ENCODE results near the gene JAZF1.
"Not testable (repeated sequence)": the region's sequence is repeated elsewhere in the genome, so short reads cannot be mapped to it uniquely, and the experiment has no call there.

The JAZF1 gene

DNA sequence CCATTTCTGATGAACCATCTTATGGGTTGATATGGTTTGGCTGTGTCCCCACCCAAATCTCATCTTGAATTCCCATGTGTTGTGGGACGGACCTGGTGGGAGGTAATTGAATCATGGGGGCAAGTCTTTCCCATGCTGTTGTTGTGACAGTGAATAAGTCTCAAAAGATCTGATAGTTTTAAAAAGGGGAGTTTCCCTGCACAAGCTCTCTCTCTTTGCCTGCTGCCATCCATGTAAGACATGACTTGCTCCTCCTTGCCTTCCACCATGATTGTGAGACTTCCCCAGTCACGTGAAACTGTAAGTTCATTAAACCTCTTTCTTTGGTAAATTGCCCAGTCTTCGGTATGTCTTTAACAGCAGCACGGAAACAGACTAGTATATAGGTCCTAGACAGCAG, 166.3 kb downstream of the JAZF1 start:
- not testable (repeated sequence) for DNase-seq (ENCODE audit: low read depth in 2 of 2, low spot score in 1 of 2)

DNA sequence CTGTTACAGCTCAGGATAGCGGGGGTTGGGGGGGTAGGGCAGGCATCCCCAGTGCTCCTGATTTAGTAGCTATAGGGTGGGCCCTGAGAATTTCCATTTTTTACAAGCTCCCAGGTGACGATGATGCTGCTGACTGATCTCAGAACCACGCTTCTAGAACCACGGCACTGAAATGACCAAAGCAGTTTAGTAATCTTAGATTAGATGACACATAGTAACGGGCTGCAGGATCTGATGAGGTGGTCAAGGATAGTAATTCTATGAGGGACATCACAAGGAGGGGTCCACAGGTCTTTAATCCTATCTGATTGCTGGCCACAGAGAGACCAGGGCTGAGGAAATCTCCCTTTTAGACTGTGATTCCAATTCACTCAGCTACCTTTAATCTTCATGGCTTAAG, 167.2 kb downstream of the JAZF1 start:
- no peak for DNase-seq (ENCODE audit: low read depth in 2 of 2, low spot score in 1 of 2)

DNA sequence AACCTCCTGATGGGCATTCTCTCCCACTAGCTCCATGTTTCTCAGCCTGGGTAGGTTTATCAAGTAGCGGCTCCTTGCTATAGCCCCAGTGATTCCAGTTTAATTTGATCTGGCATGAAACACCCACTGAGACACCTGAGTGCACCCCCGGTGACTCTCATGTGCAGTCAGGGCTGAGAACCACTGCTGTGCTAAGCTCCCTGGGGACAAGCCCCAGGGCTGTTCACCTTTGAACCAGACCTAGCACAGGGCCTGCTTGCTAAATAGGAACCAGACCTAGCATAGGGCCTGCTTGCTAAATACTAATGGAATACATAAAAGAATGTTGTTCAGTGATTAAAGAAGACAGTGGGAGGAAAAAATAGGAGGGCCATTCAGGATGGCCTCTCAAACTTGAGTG, 167.6 kb downstream of the JAZF1 start:
- DNase-seq (ENCODE audit: low read depth in 2 of 2, low spot score in 1 of 2), result no peak

DNA sequence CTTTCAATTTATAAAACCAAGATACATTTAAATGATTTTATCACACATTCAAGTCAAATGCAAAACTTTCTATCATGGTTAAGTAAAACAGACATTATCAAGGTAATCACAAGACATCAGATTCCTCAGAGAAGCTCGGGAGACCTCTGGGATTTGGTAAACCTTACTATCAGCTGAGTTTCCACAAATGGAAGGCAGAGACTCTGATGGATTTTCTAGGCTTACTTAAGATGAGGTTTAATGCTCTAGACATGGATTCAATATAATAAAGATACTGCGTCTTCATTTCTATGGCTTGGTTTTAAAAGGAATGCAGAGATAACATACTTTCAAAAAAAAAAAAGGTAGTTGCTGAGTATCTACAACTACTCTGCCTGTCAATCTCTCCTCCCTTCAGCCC, 171.7 kb downstream of the JAZF1 start:
- DNase-seq (ENCODE audit: low read depth in 2 of 2, low spot score in 1 of 2), result no peak

DNA sequence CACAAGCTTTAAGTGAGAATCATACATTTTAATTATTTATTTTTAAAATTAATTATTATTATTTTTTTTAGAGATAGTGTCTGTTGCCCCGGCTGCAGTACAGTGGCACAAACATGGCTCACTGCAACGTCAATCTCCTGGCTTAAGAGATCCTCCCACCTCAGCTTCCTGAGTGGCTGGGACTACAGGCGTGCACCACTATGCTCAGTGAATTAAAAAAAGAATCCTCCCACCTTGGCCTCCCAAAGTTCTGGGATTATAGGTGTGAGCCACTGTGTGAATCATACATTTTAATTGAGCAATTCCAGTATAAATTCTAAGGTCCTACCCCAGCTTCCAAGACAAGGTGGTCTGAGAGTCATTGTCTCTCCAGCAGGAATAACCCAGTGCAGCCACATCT, 172.4 kb downstream of the JAZF1 start:
- no peak for DNase-seq (ENCODE audit: low read depth in 2 of 2, low spot score in 1 of 2)

DNA sequence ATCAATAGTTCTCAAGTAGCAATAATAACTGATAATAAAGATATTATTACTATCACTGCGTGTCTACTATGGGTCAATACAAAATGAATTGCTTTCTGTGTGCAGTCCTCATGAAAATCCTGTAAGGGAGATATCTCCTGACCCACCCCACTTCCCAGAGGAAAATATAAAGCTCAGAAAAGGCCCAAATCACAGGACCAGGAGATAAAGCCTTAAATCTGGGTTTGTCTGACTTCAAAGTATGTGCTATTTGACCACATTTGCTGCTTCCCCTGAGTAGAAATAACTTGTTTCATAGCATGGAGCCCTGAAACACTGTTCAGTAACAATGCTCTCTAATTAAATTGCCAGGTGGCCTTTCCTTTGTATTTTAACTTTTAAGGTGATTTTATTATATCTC, 174.1 kb downstream of the JAZF1 start:
- no peak for DNase-seq (ENCODE audit: low read depth in 2 of 2, low spot score in 1 of 2)

DNA sequence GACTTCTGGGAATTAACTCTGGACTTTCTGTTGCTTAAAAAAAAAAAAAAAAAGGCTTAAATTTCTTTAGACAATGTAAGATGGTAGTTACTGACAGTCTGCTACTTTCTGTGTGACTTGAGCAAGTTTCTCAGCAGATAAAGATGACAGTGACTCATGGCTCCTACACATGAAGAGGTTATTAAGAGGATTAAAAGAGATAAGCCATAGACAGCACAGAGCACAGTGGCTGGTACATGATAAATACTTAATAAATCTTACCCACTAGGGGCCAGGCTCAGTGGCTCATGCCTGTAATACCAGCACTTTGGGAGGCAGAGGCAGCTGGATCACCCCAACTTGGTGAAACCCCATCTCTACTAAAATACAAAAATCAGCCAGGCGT, 174.8 kb downstream of the JAZF1 start:
- no peak for DNase-seq (ENCODE audit: low read depth in 2 of 2, low spot score in 1 of 2)

DNA sequence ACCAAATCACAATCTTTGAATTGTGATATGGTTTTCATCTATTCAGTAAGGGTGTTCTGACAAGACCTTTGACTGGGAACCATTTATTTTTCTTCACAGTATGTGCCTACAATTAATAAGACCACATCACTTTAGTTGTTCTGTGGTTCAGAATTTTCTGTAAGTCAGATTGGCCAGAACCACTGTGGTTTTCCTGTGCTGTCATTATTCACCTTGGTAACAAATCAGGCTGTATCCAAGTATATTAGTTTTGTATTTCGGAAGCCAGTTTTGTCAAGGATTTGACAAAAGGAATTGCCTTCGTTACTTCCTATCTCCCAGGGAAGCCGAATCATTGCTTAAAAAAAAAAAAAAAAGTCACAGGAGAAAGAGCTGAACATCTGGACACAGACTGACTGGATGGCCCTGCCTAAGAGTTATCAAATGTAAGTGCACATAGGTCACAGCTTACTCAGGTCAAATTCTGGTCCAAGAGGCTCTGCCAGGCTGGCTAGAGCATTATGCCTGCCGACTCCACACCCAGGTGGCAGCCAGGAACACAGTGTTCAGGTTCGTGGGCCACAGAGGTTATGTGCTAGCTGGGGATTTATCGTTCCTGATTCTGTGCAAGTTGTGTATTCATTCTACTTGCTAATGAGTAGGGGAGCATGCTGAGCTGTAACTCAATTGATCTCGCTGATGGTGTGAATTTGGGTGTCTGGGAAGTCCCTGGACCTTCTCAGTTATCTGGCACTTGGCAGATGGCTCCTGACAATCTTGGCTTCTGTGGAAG, 175.3 kb downstream of the JAZF1 start:
- no peak for DNase-seq (ENCODE audit: low read depth in 2 of 2, low spot score in 1 of 2)

DNA sequence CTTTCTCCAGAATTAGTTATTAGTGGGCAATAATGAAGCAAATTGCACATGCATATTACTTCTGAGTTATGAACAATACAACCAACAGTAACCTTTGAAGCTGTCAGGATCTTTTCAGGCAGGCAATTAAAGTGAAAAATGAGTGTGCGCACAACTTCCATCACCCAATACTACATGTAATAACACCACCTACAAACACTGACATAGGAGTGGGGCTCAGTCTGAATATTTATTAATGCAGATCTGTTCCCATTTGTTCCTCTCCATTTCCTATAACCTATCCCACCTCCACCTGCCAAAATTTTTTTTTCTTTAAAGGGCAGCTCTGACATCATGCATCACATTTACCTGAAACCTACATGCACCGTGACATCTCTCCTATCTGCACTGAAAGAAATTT, 177.2 kb downstream of the JAZF1 start:
- DNase-seq (ENCODE audit: low read depth in 2 of 2, low spot score in 1 of 2), result no peak

DNA sequence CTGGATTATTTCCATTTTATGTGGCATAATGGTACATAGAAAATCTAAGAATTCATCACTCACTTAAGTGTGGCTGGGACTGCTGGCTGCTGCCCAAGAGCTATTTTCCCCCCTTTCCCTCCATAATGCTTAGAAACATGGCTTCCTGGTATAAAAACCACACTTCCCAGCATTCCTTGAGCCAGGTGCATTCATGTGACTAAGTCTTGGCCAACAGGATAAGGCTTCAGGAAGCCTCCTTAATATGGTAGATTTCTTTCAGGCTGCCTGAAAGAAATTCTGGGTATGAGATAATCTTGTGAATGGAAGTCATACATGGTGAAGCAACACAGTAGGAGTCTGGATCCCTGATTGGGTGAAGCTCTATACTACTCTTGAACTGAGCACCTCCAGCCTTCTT, 178.0 kb downstream of the JAZF1 start:
- no peak for DNase-seq (ENCODE audit: low read depth in 2 of 2, low spot score in 1 of 2)

DNA sequence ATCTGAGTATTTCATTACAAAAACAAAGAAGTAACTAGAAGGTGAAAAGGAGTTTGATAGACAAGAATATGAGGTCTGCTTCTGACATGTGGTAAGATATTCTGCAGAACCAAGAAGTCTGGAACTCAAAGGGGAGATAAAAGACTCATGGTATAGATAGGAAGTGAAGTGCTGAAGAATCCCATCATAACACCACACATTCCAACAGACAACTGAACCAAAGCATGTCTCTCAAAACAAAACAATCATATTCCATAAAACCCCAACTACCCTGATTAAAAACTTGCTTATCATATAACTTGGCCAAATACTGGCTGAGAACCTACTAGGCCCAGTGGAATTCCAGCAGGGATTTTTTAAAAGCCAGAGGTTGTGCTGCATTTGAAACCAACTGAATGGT, 178.7 kb downstream of the JAZF1 start:
- DNase-seq (ENCODE audit: low read depth in 2 of 2, low spot score in 1 of 2), result no peak

DNA sequence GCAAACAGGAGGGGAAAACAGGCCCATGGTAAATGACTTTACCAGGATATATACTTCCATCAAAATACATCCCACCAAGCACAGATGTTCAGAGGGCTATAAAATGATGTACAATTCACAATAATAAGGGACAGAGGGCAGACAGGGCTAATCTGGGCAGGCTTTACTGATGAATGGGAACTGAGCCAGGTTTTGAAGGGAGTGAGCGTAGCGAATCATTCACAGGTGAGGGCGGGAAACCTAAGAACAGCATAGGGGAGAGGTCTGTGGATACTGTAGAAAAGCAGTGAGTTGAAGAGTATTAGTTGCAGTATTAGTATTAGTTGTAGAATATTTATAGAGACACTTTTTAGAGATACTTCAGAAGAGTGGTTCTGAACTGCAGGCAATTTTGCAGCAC, 180.8 kb downstream of the JAZF1 start:
- no peak for DNase-seq (ENCODE audit: low read depth in 2 of 2, low spot score in 1 of 2)

DNA sequence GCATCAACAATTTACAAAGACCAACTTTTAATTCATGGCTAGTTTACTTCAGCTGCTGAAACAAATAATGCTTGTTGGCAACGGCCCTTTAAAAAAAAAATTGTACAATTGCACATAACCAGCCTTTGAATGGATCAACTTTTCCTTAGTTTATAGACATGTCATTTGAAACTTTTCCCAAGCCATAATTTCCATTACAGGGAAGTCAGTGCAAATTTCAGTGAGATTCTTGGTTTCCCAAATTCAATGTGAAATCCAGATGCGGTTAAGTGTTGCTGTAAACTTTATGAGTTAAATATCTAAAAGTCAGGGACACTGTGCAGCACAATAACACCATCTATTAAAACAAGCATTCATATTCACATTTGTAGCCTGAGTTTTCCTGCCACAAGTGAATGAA, 182.2 kb downstream of the JAZF1 start:
- no peak for DNase-seq (ENCODE audit: low read depth in 2 of 2, low spot score in 1 of 2)

DNA sequence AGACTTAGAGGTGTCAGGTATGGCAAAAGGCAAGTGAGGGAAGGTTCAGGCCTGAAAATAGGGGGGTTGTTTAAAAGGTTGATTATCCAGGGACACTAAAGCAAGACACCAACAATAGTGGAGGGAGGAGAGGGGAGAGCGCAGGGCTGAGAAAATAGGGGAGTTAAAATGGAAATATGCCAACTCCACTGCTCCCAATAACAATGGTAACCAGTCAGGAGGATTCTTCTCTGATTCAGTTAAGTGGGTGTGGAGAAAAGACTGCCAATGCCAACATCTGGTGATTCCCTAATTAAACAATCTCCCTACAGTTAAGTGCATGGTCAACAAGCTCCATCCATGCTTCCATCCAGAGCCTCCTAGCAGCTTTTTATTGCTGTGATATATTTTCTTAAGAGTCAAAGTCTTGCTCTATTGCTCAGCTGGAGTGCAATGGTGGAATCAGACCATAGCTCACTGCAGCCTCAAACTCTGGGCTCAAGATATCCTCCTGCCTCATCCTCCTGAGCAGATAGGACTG, 183.3 kb downstream of the JAZF1 start:
- no peak for DNase-seq (ENCODE audit: low read depth in 2 of 2, low spot score in 1 of 2)

DNA sequence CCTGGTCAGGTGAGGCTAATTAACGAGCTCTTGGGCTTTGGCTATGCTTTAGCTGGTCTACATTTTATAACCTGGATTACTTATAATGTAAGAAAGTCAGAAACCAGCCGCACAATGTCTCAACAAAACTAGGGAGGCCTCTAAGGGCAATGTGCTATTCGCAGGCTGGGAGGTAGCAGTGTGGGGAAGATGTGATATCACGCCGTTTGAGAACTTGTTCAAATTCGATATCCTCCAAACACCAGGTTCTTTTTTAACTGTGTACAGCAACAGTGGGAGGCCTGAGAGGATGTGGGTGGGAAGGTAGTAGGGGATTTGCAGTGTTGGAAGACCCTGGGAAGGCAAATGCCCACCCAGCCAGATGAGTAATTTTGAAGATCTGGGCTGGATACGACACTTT, 184.5 kb downstream of the JAZF1 start:
- no peak for DNase-seq (ENCODE audit: low read depth in 2 of 2, low spot score in 1 of 2)

DNA sequence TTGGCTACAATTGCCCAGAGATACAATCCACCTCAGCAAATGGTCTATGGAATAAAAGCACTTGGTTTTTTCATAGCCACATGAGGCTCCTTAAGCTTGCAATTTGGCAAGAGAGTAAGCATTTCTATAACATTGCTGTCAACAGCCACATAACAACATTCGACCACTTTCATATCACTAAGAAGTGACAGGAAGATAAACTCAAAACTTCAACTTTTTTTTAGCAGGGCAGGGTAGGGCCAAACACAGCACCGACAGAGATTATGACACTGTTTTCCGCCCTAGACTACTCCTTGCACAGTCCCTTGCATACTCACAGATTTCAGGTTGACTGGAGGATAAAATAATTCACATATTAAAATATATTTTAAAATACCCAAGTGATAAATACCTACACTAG, 185.4 kb downstream of the JAZF1 start:
- no peak for DNase-seq (ENCODE audit: low read depth in 2 of 2, low spot score in 1 of 2)

DNA sequence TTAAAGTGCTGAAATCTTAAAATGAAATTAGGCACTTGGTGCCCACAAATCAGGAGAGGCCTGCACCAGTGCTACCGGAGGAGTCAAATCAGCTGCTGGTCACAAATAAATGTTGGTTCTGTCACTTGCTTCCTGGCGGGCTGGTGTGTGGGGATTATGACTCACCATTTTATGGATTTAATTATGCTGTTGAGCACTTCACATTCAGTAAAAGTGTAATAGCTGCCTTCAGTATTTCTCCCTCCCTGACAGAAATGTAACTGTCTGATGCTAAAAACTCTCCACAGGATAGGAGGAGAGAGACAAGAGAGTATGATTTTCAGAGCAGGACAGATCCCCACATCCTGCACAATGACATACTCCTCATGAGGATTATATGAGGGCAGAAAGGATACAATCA, 186.0 kb downstream of the JAZF1 start:
- no peak for DNase-seq (ENCODE audit: low read depth in 2 of 2, low spot score in 1 of 2)

DNA sequence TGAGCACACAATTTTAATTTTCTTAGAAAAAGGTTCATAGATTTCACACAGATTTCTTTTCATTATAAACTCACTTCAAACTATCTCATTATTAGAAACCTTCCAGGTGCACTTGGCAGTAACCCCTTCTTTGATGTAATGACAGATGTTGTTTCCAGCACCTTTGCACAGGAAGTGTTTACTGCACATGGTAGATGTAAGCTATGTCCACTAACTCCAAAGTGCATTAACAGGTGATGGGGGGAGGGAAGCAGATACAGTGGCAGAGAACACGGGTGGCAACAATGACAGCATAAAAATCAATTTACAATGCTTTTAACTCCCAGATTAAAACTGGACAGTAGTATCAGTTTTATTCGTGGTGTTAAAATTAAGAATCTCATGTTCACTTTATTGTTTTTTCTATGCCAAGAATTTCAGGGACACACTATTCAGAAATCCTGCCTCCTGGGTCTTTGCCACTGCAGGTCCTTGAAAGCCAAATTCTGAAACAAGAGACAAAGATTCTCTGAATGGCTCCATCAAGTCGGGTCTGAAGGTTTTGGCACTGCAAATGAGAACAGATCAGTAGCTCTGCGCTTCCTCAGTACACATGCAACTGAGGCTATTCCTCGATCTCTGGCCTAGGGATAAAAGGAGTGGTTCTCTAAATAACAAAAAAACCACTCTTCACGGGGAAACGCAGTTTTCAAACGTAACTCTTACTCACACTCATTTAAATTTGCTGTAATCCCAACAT, 187.7 kb downstream of the JAZF1 start:
- DNase-seq (ENCODE audit: low read depth in 2 of 2, low spot score in 1 of 2), result no peak

DNA sequence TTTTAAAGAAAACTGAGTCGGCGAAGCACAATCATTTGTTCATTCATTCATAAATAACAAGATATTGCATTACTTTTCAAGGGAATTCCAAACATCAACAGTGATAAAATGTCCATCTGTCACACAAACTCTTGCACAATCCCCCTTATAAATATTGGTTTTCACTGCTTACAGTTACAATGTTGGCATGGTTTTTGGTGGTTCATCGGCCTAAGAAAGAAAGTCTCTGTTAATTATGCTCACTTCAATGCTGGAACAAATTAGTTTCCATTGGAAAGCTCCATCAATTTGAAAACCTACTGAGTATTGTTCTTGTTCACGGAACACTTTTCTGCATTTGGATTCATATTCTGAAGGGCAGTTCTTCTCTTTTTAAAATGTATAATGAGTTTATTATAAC, 188.5 kb downstream of the JAZF1 start:
- no peak for DNase-seq (ENCODE audit: low read depth in 2 of 2, low spot score in 1 of 2)

DNA sequence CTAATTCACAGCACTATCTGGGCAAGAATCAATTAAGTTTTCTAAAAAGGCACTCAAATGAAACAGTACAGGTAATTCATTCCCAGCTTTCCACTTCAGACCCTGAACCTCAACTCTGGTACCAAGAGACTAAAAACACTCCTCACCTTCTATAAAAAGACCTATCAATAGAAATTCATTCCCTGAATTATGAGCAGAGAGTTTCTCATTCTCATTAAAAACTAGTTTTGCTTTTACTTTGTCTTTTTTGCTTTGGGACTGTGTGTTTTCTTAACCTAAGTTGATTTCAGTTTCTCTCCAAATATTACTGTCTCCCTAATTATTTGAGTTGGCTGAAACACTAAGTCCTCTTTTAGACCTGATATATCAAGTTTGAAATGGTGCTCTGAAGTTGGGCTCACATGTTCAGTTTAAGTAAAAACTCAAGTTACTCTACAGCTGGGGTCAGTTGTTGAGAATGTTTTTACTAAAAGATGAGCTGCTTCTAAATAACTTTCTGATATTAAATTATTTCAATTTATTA, 189.5 kb downstream of the JAZF1 start:
- no peak for DNase-seq (ENCODE audit: low read depth in 2 of 2, low spot score in 1 of 2)

DNA sequence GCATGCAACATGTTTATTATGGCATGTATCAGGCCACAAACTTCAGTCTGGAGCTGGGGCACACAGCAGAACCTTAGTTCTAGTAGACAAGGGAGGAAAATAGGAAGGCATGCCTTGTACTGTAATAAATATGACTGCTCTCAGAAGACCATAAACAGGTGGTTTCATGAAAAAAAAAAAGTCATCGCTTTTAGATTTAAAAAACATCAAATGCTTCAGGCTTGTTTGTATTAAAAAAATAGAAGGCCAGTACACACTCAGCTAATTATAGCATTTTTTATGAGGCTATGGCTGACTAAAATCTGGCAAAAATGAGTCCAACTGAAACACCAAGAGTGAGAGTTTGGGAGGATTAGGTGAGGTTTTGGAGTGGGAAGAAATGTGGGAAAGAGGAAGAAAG, 204.1 kb downstream of the JAZF1 start:
- no peak for DNase-seq (ENCODE audit: low read depth in 2 of 2, low spot score in 1 of 2)

DNA sequence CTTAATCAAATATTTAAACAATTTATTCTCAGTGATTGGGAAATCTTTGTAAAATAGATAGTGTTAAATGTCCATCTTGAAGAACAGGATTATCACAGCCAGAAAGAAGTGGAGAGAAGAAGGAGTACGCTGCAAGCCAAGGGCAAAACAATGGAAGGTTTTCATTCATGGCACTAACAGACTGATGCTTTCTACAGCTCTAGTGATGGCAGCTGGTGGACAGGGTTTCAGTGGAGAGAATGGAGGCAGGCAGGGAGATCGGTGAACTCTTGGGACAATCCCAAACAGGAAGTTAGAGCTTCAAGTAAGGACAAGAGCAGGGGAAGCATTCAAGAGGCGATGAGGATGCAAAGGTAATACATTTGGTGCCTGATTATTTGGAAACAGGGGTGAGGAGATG, 207.0 kb downstream of the JAZF1 start:
- DNase-seq (ENCODE audit: low read depth in 2 of 2, low spot score in 1 of 2), result no peak
